AG08395 (cell line): Measurements from ENCODE around the gene GJD3.

Experiments used
- DNase-seq: peaks from one replicate; pipeline ENCODE4 v3.0.0; 2012; ENCODE audit warnings: mixed read lengths, low spot score

GJD3 gene

DNA sequence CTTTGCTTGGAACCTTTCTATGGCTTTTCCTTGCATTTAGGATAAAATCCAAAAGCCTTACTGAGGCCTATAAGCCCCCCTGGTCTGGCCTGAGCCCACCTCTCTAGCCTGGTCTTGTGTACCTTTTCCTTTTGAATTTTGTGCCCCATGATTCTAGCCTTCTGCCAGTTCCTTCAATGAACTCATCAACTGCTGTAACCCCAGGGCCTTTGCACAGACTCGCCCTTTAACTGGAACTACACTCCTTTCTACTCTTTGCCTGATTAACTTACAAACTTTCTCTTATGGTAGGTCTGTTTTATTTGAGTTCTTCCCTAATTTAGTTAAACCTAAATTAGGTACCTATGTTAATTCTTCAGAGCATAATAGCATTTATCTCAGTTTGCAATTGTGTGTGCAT, 24.2 kb downstream of the GJD3 start:
- no peak for DNase-seq

DNA sequence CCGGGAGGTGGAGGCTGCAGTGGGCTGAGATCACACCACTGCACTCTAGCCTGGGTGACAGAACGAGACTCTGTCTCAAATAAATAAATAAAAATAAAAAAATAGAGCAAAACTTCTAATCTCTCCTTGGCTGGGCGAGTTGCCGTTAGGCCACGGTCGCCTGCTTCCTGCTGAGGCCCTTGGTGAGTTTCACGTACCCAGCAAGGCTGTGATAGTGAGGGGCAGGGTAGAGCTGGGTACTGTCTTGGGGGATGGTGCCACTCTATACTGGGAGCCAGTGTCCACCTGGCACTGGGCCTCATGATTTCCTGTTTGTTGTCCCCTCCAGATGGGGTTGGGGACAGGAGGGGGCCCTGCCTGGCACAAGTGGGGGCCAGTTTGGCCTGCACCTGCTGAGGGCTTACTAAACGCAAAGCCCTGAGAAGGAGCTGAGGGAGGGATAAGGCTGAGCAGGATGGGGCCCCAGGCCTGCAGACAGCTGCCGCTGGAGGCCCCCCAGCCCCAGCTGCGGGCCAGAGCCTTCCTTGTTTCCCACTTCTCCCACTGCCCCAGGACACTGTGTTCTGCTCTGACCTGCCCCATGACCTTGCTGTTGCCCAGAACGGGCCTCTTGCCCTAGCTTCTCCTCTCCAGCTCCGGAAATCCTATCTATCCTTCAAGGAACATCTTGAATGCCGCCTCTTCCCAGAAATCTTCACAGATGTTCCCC, 25.4 kb downstream of the GJD3 start:
- DNase-seq: no peak

DNA sequence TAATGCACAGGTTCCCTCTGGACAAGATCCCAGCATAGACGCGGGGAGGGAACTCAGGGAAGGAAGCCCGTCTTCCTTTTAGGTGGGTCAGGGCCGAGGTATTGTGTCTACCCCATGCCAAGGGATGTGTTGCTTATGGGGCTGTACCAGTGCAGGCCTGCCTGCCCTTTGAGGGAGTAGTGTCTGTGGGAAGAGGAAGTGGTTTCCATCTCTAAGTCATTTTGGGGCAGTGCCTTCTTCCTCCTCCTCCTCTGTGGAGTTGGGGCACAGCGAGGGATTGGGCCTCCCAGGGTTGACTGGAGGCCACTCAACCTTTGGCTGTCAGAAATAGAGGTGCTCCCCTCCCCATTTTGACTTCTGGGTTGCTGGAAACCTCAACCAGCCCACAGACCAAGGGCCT, 26.5 kb downstream of the GJD3 start:
- DNase-seq: no peak

DNA sequence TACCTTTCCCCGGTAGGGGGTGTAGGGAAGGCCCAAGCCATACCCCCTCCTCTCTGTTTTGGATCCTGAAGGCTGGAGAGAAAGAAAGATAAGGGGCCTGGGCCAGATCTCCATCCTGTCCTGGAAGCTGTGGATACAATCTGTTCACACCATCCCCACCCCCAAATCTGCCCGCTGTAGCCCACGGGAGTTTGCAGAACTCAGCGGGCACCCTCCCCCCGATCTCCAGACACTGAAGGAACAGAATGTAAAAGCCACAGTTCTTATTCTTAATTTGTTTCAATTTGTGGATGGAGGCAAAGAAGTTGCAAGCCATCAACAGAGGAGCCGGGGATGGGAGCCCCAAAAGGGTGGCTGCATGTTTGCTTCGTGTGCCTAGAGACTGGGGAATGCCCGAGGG, 27.2 kb downstream of the GJD3 start:
- no peak for DNase-seq

DNA sequence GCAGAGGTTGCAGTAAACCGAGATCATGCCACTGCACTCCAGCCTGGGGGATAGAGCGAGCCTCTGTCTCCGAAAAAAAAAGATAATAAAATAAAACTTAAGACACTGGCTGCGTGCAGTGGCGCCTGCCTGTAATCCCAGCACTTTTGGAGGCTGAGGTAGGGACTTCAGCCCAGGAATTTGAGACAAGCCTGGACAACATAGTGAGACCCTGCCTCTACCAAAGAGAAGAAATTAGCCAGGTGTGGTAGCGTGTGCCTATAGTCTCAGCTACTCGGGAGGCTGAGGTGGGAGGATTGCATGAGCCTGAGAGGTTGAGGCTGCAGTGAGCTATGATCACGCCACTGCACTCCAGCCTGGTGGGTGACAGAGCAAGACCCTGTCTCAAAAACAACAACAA, 28.9 kb downstream of the GJD3 start:
- no peak for DNase-seq

DNA sequence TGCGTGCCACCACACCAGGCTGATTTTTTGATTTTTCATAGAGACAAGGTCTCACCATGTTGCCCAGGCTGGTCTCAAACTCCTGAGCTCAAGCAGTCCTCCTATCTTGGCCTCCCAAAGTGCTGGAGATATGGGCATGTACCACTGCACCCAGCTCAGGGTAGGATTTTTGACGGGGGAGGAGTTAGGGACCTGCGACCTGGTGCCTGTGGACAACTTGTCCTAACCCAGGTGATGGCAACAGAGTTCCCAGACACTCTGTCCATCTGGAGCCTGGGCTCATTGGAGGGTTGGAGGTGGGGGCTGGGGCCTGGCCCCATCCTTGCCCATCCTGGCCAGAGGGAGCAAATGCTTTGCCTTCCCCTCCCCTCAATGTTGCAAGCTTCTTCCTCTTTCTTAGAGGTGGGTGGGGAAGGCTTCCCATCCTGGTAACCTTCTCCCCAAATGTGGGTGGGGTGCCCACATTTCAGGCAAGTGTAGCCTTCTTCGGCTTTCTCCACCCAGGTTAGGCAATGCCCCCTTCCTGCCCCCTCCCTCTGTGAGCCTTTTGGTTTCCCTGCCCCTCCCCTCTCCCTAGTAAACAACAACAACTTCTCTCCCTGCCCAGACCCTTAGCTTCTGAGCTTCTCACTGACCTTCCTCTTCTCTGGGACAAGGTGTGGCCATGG, 30.6 kb downstream of the GJD3 start:
- no peak for DNase-seq

DNA sequence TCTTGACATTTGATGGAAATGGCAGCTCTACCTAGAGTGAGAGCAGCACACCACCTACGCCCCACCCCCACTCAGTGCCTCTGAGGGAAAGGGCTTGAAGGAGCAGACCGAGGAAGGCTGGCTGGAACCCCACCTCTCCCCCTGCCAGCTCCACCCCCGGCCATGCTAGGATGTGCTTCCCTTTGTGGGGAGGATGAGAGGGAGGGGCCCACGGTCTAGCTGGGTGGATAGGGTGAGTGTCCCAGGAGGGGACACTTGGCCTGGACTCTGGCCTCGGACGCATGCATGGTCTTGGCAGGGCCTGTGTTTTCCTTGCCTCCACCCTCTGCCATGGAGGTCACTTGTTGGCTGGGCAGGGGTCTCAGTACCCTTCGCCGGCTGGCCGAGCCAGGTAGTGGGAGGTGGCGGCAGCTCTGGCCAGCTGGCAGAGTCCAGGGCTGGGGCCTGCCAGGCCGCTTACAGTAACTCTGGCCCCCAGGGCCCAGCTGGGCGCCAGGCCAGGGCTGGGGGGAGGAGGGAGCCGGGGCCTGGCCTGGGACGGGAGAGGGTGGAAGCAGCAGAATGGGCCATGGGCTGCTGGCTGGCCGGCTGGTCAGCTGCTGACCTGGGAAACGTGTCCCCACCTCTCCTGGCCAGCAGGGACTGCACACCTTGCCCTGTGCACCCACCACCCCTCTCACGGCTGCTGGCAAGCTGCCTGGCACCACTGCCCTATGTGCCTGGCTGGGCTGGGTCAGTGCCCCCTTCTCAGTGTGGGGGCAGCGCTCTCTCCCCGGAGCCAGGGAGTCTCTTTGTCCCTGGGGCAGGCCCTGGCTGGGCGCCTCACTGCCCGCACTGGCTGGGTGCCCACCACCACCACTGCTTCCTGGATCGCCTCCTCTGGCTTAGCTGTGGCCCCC, 32.5 kb downstream of the GJD3 start:
- peak; percentile 79 for DNase-seq

DNA sequence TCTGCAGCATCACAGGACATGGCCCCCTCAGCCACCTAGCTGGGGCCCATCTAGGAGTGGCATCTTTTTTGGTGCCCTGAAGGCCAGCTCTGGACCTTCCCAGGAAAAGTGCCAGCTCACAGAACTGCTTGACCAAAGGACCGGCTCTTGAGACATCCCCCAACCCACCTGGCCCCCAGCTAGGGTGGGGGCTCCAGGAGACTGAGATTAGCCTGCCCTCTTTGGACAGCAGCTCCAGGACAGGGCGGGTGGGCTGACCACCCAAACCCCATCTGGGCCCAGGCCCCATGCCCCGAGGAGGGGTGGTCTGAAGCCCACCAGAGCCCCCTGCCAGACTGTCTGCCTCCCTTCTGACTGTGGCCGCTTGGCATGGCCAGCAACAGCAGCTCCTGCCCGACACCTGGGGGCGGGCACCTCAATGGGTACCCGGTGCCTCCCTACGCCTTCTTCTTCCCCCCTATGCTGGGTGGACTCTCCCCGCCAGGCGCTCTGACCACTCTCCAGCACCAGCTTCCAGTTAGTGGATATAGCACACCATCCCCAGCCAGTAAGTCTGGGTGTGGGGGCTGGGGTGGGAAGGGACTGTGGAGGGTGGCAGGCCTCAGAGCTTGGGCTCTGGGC, 33.6 kb downstream of the GJD3 start:
- no peak for DNase-seq

DNA sequence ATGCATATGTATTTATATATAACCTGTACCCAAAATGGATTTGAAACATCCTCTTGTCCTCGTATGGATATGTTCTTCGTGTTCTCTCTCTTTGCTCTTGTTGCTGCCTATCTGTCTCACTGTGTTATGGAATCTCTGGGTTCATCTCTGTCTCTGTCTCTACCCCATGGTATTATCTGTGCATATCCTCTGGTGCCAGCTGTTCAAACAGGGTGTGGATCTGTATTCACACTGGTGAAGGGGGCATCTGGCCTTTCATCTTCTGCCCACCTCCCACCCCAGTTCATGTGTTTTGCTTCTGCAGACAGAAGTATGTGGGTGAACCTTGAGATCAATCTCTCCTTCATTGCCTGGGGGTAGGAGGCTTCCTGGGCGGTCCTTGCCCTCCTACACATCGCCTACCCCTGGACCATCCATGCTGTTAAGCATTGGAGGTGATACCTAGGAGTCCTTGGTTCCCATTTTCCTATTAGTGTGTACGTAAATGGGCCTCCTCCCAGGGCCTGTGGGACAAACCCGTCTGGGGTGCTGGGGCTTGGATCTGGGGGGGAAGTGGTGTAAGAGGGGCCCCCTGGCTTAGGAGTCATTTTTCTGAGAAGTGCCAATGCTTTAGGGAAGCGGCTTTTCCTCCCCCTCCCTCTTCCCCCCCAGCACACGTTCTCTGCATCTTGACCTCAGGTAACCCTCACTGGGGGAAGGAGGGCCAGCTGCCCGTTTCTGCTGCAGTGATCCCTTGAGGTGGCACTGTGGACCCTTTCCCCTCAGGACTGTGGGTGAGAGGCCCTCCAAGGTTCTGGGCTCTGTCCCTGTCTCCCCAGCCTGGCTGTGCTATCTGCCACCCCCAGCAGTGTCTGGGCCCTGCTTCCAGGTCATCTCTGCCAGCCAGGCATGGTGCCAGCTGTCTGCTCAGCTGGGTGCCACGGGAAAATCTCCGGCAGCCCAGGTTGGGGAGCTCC, 34.4 kb downstream of the GJD3 start:
- DNase-seq: no peak

DNA sequence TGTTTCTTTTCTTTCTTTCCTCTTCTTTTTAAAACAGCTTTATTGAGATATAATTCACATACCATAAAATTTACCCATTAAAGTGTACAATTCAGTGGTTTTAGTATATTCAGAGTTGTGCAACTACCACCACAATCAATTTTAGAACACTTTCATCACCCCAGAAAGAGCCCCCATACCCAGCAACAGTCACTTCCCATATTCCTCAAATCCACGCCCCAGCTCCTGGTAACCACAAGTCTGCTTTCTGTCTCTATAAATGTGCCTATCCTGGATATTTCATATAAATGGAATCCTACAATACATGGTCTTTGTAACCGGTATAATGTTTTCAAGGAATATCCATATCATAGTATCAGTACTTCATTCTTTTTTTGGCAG, 36.2 kb downstream of the GJD3 start:
- DNase-seq: no peak

DNA sequence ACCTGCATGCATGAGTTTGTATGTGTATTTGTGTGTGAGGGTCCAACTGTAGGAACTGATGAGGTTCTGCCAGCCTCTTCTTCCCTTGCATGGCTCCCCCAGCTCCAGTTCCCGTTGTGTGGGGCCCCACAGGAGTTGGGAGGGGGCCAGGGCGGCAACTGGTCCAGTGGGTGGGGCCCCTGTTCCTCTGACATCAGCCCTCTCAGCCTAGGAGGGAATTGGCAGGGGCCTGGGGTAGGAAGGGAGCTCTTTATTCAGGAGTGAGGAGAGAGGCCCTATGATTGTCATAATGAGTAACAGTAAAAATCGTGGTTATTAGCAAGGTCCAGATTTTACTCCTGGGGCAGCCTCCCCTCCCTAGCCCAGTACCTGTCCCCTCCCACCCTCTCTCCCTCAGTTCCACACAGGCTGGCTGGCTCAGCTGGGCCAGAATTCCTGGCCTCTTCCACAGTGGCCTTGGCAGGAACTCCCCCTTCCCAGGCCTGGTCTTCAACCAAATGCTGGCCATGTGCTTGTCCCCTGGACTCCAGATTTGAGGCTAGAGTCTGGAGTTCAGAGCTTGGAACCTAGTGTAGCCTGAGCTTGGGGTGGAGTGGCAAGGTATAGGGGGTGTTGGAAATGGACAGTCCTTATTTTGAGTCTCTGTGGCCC, 36.7 kb downstream of the GJD3 start:
- DNase-seq: no peak

DNA sequence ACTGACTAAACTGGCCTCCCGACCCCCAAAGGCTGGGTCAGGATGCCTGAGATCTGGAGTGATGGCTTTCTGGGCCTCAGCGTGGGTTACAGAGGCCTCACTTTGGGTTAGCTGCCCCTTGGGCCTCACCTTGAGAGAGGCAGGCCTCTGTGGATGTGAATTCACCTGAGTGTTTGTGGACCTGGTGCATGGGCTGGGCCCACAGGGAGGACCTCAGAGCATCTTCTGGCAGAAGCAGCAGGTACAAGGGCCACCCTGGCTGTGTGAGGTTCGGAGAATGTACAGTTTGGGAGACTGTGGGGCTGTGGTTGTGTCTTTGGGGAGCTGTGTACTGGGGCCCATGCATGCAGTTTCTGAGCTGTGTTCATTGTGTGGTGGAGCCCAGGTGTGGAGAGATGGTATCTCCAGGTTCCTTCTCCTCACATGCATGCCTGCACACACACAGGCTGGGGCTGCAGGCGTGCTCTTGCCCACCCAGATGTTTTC, 37.2 kb downstream of the GJD3 start:
- no peak for DNase-seq

DNA sequence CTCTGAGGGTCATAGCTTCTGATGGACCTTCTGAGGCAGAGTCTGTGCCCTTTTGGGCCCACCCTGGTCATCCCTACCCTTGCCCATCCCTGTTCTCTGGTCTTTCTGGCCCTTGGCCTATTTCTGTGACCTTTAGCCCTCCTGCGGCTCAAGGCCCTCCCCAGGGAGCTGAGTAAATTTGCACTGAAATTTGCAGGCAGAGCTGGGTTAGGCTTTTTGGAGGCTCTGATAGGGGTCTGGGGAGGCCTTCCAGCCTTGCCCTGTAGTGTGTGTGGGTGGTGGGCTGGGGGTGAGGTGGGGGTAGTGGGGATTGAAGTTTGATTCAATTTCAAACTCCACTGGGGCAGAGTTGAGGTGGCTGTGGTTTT, 37.7 kb downstream of the GJD3 start:
- no peak for DNase-seq

DNA sequence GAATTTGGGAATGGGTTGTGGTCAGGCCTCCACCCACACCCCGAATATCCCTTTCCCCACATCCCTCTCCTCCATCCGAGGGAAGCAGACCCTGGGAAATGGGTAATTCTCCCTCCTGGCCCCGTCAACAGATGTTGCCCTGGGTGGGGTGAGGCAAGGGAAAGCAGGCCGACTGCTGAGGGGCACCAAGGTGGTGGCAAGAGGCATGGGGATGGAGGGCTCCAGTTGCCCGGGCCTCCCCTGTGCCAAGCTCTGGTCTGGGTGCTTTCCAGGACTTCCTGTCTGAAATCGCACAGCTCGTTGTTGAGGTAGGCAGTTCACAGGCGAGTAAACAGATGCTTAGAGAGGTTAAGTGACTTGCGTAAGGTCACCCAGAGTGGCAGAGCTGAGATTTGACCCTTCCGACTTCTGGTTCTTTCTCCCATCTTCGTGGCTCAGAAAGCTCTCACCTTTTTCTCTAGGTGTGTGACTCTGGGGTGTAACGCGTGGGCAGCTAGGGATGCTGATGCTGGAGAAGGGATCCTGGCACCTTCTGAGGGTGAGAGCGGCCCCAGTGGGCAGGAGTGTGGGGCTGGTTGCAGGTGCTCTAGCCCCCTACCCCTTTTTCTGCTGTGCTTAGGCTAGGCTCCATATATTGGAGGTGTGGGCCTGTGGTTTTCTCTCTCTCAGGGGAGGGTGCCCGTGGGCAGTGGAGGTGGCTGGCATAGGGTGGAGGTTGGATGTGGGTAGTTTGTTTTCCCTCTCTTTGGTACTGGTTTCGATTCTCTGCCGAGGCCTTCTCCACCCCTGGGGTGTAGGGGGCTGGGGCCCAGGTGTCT, 38.3 kb downstream of the GJD3 start:
- no peak for DNase-seq

DNA sequence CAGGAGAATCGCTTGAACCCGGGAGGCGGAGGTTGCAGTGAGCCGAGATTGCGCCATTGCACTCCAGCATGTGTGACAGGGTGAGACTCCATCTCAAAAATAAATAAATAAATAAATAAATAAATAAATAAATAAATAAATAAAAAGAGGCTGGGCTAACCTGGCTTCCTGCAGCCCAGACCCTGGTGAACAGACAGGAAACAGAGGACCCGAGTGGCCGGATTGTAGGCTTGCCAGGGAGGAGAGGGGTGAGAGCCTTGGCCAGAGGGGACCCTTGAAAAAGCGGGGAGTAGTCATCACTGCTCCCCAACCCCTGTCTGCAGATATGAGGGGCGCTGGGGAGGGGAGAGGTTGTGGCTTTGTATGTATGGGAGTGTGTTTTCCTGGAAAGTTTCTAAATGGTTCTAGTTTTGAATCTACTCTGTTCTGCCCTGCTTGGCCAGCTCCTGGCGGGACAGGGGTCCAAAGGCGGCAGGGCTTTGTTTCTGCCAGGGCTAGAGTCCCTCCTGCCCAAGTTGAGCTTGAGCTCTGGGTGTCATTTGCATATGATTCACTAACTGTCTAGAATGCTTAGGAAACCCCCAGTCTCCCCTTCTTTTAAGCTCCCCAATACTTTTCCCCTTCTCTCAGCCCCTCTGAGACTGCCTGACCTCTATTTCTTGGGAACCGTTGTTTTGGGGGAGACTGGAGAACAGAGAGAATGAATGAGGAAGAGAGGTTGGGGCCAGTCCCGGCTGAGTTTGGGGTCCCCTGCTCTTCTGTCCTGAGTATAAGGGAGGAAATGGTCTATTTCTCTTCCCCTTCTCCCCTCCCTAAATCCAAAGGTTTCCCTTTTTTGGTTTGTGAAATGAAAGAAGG, 39.2 kb downstream of the GJD3 start:
- no peak for DNase-seq

DNA sequence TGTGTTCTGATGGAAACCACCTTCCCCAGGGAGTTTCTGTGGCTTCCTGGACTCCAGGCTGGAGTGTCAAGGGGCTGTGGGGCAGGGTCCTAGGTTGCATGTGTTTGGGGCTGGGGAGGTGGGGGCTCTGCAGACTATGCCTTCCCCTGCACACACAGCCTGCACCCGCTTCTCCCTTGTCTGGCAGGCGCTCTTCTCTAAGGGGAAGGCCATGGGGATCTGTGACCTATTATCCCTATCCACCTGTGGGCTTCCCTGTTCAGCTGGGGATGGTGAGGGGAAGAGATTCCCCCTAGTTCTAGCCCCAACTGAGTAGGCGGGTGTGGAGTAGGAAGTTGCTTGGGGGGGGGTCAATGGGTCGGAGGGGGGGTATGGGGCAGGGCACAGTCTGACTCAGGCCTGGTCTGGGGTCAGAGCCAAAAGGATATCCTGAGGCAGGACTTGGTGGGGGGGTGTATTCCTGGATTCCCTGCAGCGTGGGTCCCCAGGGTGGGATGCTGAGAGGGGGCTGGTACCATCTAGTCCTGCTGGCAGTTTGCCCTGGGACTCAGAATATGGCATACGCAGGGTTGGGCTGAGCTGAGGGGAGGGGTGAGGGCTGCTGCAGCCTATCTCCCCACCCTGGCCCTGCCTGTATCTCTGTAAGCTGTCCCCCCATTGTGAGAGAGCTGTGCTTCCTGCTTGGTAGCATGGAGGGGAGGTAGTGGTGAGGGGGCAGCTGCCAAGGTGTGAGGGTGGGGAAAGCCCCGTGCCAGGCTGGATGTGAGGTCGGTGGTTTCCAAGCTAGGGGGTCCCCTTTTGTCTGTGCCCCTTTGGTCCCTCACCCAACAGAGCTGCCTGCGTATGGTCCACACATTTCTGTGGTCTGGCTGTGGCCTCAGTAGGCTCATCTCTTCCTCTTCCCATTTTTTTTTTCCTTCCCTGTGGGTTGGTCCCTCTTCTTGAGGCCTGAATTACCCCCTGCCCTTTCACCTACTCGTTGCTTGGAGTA, 40.9 kb downstream of the GJD3 start:
- DNase-seq: peak; percentile 76
